ENCODE data around the gene SORCS2. TPM values are rescaled to one million over a fixed set of nuclear protein-coding genes. Genes with fewer than 3 reads are reported as not detected.
A peak's percentile ranks its signal among the peaks of the same experiment; 100 is the strongest.

SORCS2 gene
- polyA plus RNA-seq, 3 donors, result 0.46 to 0.55 TPM; not detected in 1

- Mint-ChIP-seq H3K27me3 (ENCODE audit: low read depth in 3 of 3) (peaks cover 6 to 17% (median 16%) of the 10 kb centered on the region in 3 donors), H3K9me3 (peaks cover 0 to 11% (median 2%) of the 10 kb centered on the region in 7 donors), H3K4me3 (no peak overlapping the region), H3K27ac (peak overlapping the region in 1 of 7 donors; percentile 66), H3K4me1 (peaks cover 24% of the 10 kb centered on the region), H3K36me3 (peaks cover 0 to 3% of the 10 kb centered on the region in 2 donors)
- 84% methylated on average over 9 of the region's 11 CpGs for WGBS (ENCODE audit: insufficient coverage)
- H3K9me3 ChIP-seq (replicated peaks in 1 of 2; ENCODE audit: control insufficient read depth in 1 of 2, insufficient read depth in 1 of 2, low read length in 2 of 2), result peaks cover 0 to 9% of the 10 kb centered on the region in 2 donors
- H3K4me2 ChIP-seq (replicated peaks; ENCODE audit: extremely low read depth, low read length, poor library complexity, severe bottlenecking), result no peak overlapping the region
- no peaks in the 10 kb centered on the region for H3K27me3 ChIP-seq (ENCODE audit: control insufficient read depth in 2 of 2, insufficient read depth in 2 of 2, low read length in 2 of 2)
- H3K4me3 ChIP-seq (replicated peaks in 1 of 3; ENCODE audit: low read depth in 2 of 3, low read length in 3 of 3), result no peak overlapping the region
- intact Hi-C loops (cut with micrococcal nuclease), result no loop called here
- no peaks in the 10 kb centered on the region for H4K20me1 ChIP-seq (ENCODE audit: insufficient read depth, low read length)
- H3K79me2 ChIP-seq (ENCODE audit: insufficient read depth, low read length), result no peaks in the 10 kb centered on the region
- H3K27ac ChIP-seq (ENCODE audit: low read depth in 1 of 2, low read length in 2 of 2), result no peak overlapping the region
- no peak overlapping the region for H3K9ac ChIP-seq (ENCODE audit: insufficient read depth, low read length, poor library complexity, severe bottlenecking)
- peaks cover 19 to 20% of the 10 kb centered on the region in 2 donors for H3K4me1 ChIP-seq (ENCODE audit: control insufficient read depth in 1 of 2, insufficient read depth in 2 of 2, low read length in 2 of 2)
- DNase-seq, result no peak
- TF ChIP-seq, protein P1, sequence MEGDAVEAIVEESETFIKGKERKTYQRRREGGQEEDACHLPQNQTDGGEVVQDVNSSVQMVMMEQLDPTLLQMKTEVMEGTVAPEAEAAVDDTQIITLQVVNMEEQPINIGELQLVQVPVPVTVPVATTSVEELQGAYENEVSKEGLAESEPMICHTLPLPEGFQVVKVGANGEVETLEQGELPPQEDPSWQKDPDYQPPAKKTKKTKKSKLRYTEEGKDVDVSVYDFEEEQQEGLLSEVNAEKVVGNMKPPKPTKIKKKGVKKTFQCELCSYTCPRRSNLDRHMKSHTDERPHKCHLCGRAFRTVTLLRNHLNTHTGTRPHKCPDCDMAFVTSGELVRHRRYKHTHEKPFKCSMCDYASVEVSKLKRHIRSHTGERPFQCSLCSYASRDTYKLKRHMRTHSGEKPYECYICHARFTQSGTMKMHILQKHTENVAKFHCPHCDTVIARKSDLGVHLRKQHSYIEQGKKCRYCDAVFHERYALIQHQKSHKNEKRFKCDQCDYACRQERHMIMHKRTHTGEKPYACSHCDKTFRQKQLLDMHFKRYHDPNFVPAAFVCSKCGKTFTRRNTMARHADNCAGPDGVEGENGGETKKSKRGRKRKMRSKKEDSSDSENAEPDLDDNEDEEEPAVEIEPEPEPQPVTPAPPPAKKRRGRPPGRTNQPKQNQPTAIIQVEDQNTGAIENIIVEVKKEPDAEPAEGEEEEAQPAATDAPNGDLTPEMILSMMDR (IDR thresholded peaks at IDR 0.05), result no peak
- no peak overlapping the region for H2AFZ ChIP-seq (ENCODE audit: insufficient read depth, low read depth, low read length, poor library complexity, severe bottlenecking)
- no peaks in the 10 kb centered on the region for H3K36me3 ChIP-seq (replicated peaks in 1 of 2; ENCODE audit: control insufficient read depth in 1 of 2, insufficient read depth in 2 of 2, low read length in 2 of 2)
These were observed 485.5 kb downstream of the SORCS2 start for GRCh38 chr4:7677799-7678301.

GRCh38 chr4:7678318-7678852 lies 486.0 kb downstream of the SORCS2 start:
- no peaks in the 10 kb centered on the region for H3K36me3 ChIP-seq (replicated peaks in 1 of 2; ENCODE audit: control insufficient read depth in 1 of 2, insufficient read depth in 2 of 2, low read length in 2 of 2)

More at GRCh38 chr4:7678318-7678852, 486.0 kb downstream of the SORCS2 start:
- WGBS (ENCODE audit: insufficient coverage), result 93% methylated on average over 9 of the region's 9 CpGs
- no peaks in the 10 kb centered on the region for H4K20me1 ChIP-seq (ENCODE audit: insufficient read depth, low read length)
- no peak overlapping the region for H3K4me3 Mint-ChIP-seq
- H3K4me1 Mint-ChIP-seq, result peaks cover 19% of the 10 kb centered on the region
- no peak overlapping the region for H3K4me3 ChIP-seq (replicated peaks in 1 of 3; ENCODE audit: low read depth in 2 of 3, low read length in 3 of 3)
- peaks cover 14% of the 10 kb centered on the region in 2 donors for H3K4me1 ChIP-seq (ENCODE audit: control insufficient read depth in 1 of 2, insufficient read depth in 2 of 2, low read length in 2 of 2)
- H3K27ac ChIP-seq (ENCODE audit: low read depth in 1 of 2, low read length in 2 of 2), result no peak overlapping the region
- H3K27ac Mint-ChIP-seq, result peak overlapping the region in 1 of 7 donors; percentile 50
- H3K27me3 Mint-ChIP-seq (ENCODE audit: low read depth in 3 of 3), result peaks cover 6 to 17% (median 16%) of the 10 kb centered on the region in 3 donors
- TF ChIP-seq, protein P1 (IDR thresholded peaks at IDR 0.05), result no peak
- H3K27me3 ChIP-seq (ENCODE audit: control insufficient read depth in 2 of 2, insufficient read depth in 2 of 2, low read length in 2 of 2), result no peaks in the 10 kb centered on the region
- no peak for DNase-seq
- H3K9me3 ChIP-seq (replicated peaks in 1 of 2; ENCODE audit: control insufficient read depth in 1 of 2, insufficient read depth in 1 of 2, low read length in 2 of 2), result peaks cover 0 to 14% of the 10 kb centered on the region in 2 donors
- intact Hi-C loops (cut with micrococcal nuclease), result no loop called here
- no peaks in the 10 kb centered on the region for H3K79me2 ChIP-seq (ENCODE audit: insufficient read depth, low read length)
- peaks cover 0 to 3% of the 10 kb centered on the region in 2 donors for H3K36me3 Mint-ChIP-seq
- no peak overlapping the region for H3K9ac ChIP-seq (ENCODE audit: insufficient read depth, low read length, poor library complexity, severe bottlenecking)
- no peak overlapping the region for H2AFZ ChIP-seq (ENCODE audit: insufficient read depth, low read depth, low read length, poor library complexity, severe bottlenecking)
- no peak overlapping the region for H3K4me2 ChIP-seq (replicated peaks; ENCODE audit: extremely low read depth, low read length, poor library complexity, severe bottlenecking)
- peaks cover 2 to 16% (median 2%) of the 10 kb centered on the region in 7 donors for H3K9me3 Mint-ChIP-seq

Data from CD14-positive monocyte (primary cell).